Activated CD8-positive, alpha-beta T cell treated with anti-CD3 and anti-CD28 coated beads for 36 hours (primary cell): Measurements from ENCODE around the gene HDC. TPM values are rescaled to one million over a fixed set of nuclear protein-coding genes. Genes with fewer than 3 reads are reported as not detected.

Experiments
- ATAC-seq: fragments of 200-7000 bp; cut with Tn5 transposase; one replicate; pipeline ENCODE4 v1.10.0; 2021; ENCODE audit warnings: mild to moderate bottlenecking, moderate library complexity
- CTCF ChIA-PET: fragments of 350-600 bp; sonication (Branson Sonifier 250); formaldehyde crosslinking; loops from one replicate; lab custom pipeline; 2021; ENCODE audit warnings: antibody characterized with exemption; lab: Charles Lee
- POLR2A ChIA-PET: fragments of 350-600 bp; sonication (Branson Sonifier 250); formaldehyde crosslinking; loops from one replicate; lab custom pipeline; 2021; ENCODE audit warnings: antibody characterized with exemption; lab: Charles Lee
- DNase-seq: peaks from one replicate; pipeline ENCODE4 v3.0.0-alpha.2; 2020
- H3K27ac Mint-ChIP-seq: one replicate; pipeline ENCODE4 v1.8.0; 2021; ENCODE audit warnings: mild to moderate bottlenecking, mixed read lengths
- H3K27me3 Mint-ChIP-seq: one replicate; pipeline ENCODE4 v1.8.0; 2021; ENCODE audit warnings: mixed read lengths
- H3K36me3 Mint-ChIP-seq: one replicate; pipeline ENCODE4 v1.8.0; 2021; ENCODE audit warnings: low read depth, mixed read lengths
- H3K4me1 Mint-ChIP-seq: one replicate; pipeline ENCODE4 v1.8.0; 2021; ENCODE audit warnings: low read depth, mixed read lengths
- H3K4me3 Mint-ChIP-seq: one replicate; pipeline ENCODE4 v1.8.0; 2021; ENCODE audit warnings: mild to moderate bottlenecking, moderate library complexity, mixed read lengths
- H3K9me3 Mint-ChIP-seq: one replicate; pipeline ENCODE4 v1.8.0; 2021; ENCODE audit warnings: mixed read lengths
- CTCF ChIP-seq: fragments of 200-600 bp; IDR thresholded peaks from one replicate; pipeline ENCODE4 v1.8.0; 2022; ENCODE audit warnings: antibody characterized with exemption, mild to moderate bottlenecking
- intact Hi-C: fragments of 100-400 bp; cut with micrococcal nuclease; formaldehyde crosslinking; loops from one replicate; pipeline ENCODE4 v1.10.0; 2022
- total RNA-seq, 2 experiments: library from RNA; stranded (reverse); gene quantifications; one replicate each; pipeline ENCODE4 v1.2.3, GENCODE V29; 2021

The HDC gene
- total RNA-seq, 2 experiments from 2014 or later, result not detected

GRCh38 chr15:50247819-50248655, 17.5 kb downstream of the HDC start:
- ATAC-seq (peak; percentile 99), DNase-seq (peak; percentile 77)
- H3K27me3 Mint-ChIP-seq, result no peaks in the 10 kb centered on the region
- H3K4me3 Mint-ChIP-seq, result peak overlapping the region; percentile 69
- intact Hi-C loops, result no loop called here
- peak overlapping the region; percentile 97 for H3K27ac Mint-ChIP-seq
- ChIA-PET CTCF (interaction anchor here (0.9 to 2.2 kb wide), 4 partner anchors 11 to 64 kb away, joined by 3 to 10 read pairs (median 8); no protein-coding TSS in a partner anchor), POLR2A (interaction anchor here (1.4 to 2.7 kb wide), 4 partner anchors 10 to 20 kb away, joined by 7 to 14 read pairs (median 8); no protein-coding TSS in a partner anchor)
- no peak for TF ChIP-seq CTCF
- peaks cover 3% of the 10 kb centered on the region for H3K36me3 Mint-ChIP-seq
- H3K9me3 Mint-ChIP-seq, result no peaks in the 10 kb centered on the region
- H3K4me1 Mint-ChIP-seq, result peaks cover 28% of the 10 kb centered on the region

DNA sequence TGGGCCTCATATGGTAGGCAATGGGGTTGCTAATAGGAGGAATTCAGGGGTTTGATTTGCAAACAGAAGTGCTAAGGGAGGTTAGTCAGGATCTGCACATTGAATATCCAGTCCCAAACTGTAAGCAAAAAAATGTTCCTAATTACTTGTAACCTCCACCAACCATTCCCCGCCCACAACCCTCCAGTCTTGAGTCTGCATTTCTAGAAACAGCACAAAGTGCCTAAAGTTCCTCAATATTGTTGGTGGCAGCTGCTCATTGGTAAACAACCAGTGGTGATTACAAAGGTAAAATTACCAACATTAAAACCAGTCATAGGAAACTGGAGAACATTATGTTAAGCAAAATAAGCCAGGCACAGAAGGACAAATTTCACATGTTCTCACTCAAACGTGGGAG, 18.9 kb downstream of the HDC start:
- H3K9me3 Mint-ChIP-seq, result no peaks in the 10 kb centered on the region
- CTCF ChIA-PET, result no interaction called here
- POLR2A ChIA-PET, result interaction anchor here (1.0 kb wide), 1 partner anchor 69 kb away, joined by 3 read pairs; no protein-coding TSS in a partner anchor
- H3K4me3 Mint-ChIP-seq, result no peak overlapping the region
- H3K27me3 Mint-ChIP-seq, result no peaks in the 10 kb centered on the region
- ATAC-seq (no peak), DNase-seq (no peak)
- no peak overlapping the region for H3K27ac Mint-ChIP-seq
- H3K4me1 Mint-ChIP-seq, result peaks cover 31% of the 10 kb centered on the region
- intact Hi-C loops, result no loop called here
- no peak for TF ChIP-seq CTCF
- peaks cover 3% of the 10 kb centered on the region for H3K36me3 Mint-ChIP-seq

DNA sequence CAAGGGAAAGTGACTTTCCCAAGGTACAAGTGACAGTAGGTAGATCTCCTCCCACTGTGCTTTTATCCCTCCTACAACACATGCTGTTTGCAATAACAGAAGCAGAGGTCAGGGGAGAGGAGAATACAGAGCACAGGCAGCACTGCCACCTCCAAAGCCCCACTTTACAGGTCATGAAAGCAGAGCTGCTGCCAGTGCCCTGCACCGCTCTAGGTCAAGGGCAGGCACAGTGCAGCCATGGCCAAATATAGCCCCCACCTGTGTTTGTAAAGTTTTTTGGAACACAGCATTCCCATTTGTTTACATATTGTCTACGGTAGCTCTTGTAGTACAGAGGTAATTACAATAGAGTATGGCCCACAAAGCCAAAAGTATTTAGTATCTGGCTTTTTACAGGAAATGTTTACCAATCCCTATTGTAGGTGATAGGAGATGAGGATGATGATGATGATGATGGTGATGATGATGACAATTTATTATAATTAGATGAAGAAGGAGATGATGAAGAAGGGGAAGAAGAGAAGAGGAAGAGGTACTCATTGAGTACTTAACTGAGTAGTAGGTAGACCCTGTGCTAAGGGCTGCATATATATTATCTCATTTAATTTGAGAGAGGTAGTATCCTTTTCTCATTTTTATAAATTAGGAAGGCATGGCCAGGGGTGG, 20.4 kb downstream of the HDC start:
- intact Hi-C loops, result no loop called here
- no peak overlapping the region for H3K27ac Mint-ChIP-seq
- no peak for TF ChIP-seq CTCF
- H3K9me3 Mint-ChIP-seq, result no peaks in the 10 kb centered on the region
- H3K36me3 Mint-ChIP-seq, result peaks cover 3% of the 10 kb centered on the region
- H3K4me3 Mint-ChIP-seq, result no peak overlapping the region
- no peak for ATAC-seq
- ChIA-PET CTCF (no interaction called here), POLR2A (interaction anchor here (0.5 kb wide), 1 partner anchor 180 kb away, joined by 3 read pairs; no protein-coding TSS in a partner anchor)
- peaks cover 34% of the 10 kb centered on the region for H3K4me1 Mint-ChIP-seq
- DNase-seq, result no peak
- no peaks in the 10 kb centered on the region for H3K27me3 Mint-ChIP-seq

DNA sequence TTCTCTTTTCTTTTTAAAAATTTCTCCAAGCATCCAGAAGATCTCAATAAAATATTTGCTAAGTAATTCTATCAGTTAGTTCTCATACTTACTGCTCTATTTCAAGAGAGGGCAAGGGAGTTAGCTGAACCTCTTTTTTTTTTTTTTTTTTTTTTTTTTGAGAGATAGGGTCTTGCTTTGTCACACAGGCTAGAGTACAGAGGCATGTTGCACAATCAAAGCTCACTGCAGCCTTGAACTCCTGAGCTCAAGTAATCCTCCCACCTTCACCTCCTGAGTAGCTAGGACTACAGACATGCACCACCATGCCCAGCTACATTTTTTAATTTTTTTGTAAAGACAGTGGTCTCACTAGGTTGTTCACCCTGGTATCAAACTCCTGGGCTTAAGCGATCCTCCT, 21.4 kb downstream of the HDC start:
- Mint-ChIP-seq H3K4me3 (no peak overlapping the region), H3K27ac (no peak overlapping the region), H3K9me3 (no peaks in the 10 kb centered on the region), H3K4me1 (peaks cover 29% of the 10 kb centered on the region), H3K27me3 (no peaks in the 10 kb centered on the region), H3K36me3 (peaks cover 3% of the 10 kb centered on the region)
- POLR2A ChIA-PET, result no interaction called here
- intact Hi-C loops, result no loop called here
- no peak for DNase-seq
- no peak for TF ChIP-seq CTCF
- ATAC-seq, result no peak
- CTCF ChIA-PET, result no interaction called here
